IPS-15b (cell line): ENCODE measurements around the gene DENND1A.

Source experiments
- H3K27me3 ChIP-seq: one replicate; pipeline ENCODE4 v1.6.1; 2013; ENCODE audit warnings: low read length; ENCODE audit not compliant: control insufficient read depth, insufficient read depth
- H3K36me3 ChIP-seq: one replicate; pipeline ENCODE4 v1.6.1; 2013; ENCODE audit warnings: low read length; ENCODE audit not compliant: control insufficient read depth, insufficient read depth
- H3K4me1 ChIP-seq: one replicate; pipeline ENCODE4 v1.6.1; 2013; ENCODE audit warnings: mild to moderate bottlenecking, low read length; ENCODE audit not compliant: control insufficient read depth, insufficient read depth
- H3K4me3 ChIP-seq: one replicate; pipeline ENCODE4 v1.5.1; 2013; ENCODE audit warnings: low read depth, low read length
- H3K9ac ChIP-seq: one replicate; pipeline ENCODE4 v1.6.1; 2013; ENCODE audit warnings: low read depth, mild to moderate bottlenecking, low read length
- H3K9me3 ChIP-seq: one replicate; pipeline ENCODE4 v1.6.1; 2013; ENCODE audit warnings: mild to moderate bottlenecking, low read length; ENCODE audit not compliant: control insufficient read depth, insufficient read depth

Gene DENND1A

DNA sequence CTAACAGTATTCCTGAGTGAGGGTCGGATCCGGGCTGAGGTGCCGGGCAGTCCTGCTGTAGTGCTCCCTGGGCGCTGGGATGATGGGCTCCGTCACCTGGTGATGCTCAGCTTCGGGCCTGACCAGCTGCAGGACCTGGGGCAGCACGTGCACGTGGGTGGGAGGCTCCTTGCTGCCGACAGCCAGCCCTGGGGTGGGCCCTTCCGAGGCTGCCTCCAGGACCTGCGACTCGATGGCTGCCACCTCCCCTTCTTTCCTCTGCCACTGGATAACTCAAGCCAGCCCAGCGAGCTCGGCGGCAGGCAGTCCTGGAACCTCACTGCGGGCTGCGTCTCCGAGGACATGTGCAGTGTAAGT, 558.7 kb downstream of the DENND1A start:
- Histone ChIP-seq H3K4me1 (peaks cover 2% of the 10 kb centered on the region), H3K9me3 (no peaks in the 10 kb centered on the region), H3K36me3 (peaks cover 8% of the 10 kb centered on the region), H3K4me3 (no peak overlapping the region), H3K27me3 (no peaks in the 10 kb centered on the region), H3K9ac (no peak overlapping the region)

GRCh38 chr9:123370526-123371227, 559.2 kb downstream of the DENND1A start:
- Histone ChIP-seq H3K4me1 (no peaks in the 10 kb centered on the region), H3K27me3 (no peaks in the 10 kb centered on the region), H3K4me3 (no peak overlapping the region), H3K9me3 (no peaks in the 10 kb centered on the region), H3K36me3 (peaks cover 8% of the 10 kb centered on the region), H3K9ac (no peak overlapping the region)

DNA sequence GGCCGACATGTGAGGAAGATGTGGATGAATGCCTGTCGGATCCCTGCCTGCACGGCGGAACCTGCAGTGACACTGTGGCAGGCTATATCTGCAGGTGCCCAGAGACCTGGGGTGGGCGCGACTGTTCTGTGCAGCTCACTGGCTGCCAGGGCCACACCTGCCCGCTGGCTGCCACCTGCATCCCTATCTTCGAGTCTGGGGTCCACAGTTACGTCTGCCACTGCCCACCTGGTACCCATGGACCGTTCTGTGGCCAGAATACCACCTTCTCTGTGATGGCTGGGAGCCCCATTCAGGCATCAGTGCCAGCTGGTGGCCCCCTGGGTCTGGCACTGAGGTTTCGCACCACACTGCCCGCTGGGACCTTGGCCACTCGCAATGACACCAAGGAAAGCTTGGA, 559.8 kb downstream of the DENND1A start:
- Histone ChIP-seq H3K36me3 (peaks cover 8% of the 10 kb centered on the region), H3K9me3 (no peaks in the 10 kb centered on the region)

GRCh38 chr9:123369296-123369695, 560.6 kb downstream of the DENND1A start:
- Histone ChIP-seq H3K9ac (no peak overlapping the region), H3K9me3 (no peaks in the 10 kb centered on the region), H3K36me3 (peaks cover 8% of the 10 kb centered on the region), H3K4me3 (no peak overlapping the region), H3K4me1 (no peaks in the 10 kb centered on the region), H3K27me3 (no peaks in the 10 kb centered on the region)

More for the DNA sequence above, 559.8 kb downstream of the DENND1A start:
- H3K4me1 ChIP-seq, result no peaks in the 10 kb centered on the region
- H3K4me3 ChIP-seq, result no peak overlapping the region
- H3K9ac ChIP-seq, result no peak overlapping the region
- H3K27me3 ChIP-seq, result no peaks in the 10 kb centered on the region

GRCh38 chr9:123368536-123369153, 561.3 kb downstream of the DENND1A start:
- Histone ChIP-seq H3K36me3 (peaks cover 8% of the 10 kb centered on the region), H3K4me1 (no peaks in the 10 kb centered on the region), H3K27me3 (no peaks in the 10 kb centered on the region), H3K9ac (no peak overlapping the region), H3K4me3 (no peak overlapping the region), H3K9me3 (no peaks in the 10 kb centered on the region)

- Histone ChIP-seq H3K27me3 (no peaks in the 10 kb centered on the region), H3K36me3 (peaks cover 8% of the 10 kb centered on the region), H3K4me1 (no peaks in the 10 kb centered on the region), H3K4me3 (no peak overlapping the region), H3K9ac (no peak overlapping the region), H3K9me3 (no peaks in the 10 kb centered on the region)
These were observed 561.9 kb downstream of the DENND1A start for GRCh38 chr9:123368023-123368422.

DNA sequence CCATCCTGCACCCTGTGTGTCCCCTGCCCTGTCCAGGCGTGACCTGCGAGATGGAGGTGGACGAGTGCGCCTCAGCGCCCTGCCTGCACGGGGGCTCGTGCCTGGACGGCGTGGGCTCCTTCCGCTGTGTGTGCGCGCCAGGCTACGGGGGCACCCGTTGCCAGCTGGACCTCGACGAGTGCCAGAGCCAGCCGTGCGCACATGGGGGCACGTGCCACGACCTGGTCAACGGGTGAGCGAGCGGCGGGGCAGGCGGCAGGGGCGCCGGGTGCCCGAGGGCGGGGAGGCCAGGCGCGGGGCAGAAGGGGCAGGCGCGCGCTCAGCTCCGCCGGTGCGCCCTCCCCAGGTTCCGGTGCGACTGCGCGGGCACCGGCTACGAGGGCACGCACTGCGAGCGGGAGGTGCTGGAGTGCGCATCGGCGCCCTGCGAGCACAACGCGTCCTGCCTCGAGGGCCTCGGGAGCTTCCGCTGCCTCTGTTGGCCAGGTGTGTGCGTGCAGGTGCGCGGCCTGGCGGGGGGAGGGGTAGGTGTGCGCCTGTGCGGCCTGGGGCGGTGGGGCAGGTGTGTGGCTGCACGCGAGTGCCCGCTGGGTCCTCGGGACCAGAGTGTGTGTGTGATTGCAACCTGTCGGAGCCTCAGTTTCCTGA, 563.9 kb downstream of the DENND1A start:
- H3K4me3 ChIP-seq, result no peak overlapping the region
- no peak overlapping the region for H3K9ac ChIP-seq
- H3K27me3 ChIP-seq, result no peaks in the 10 kb centered on the region
- H3K36me3 ChIP-seq, result peaks cover 5% of the 10 kb centered on the region
- H3K9me3 ChIP-seq, result no peaks in the 10 kb centered on the region
- H3K4me1 ChIP-seq, result peaks cover 12% of the 10 kb centered on the region

DNA sequence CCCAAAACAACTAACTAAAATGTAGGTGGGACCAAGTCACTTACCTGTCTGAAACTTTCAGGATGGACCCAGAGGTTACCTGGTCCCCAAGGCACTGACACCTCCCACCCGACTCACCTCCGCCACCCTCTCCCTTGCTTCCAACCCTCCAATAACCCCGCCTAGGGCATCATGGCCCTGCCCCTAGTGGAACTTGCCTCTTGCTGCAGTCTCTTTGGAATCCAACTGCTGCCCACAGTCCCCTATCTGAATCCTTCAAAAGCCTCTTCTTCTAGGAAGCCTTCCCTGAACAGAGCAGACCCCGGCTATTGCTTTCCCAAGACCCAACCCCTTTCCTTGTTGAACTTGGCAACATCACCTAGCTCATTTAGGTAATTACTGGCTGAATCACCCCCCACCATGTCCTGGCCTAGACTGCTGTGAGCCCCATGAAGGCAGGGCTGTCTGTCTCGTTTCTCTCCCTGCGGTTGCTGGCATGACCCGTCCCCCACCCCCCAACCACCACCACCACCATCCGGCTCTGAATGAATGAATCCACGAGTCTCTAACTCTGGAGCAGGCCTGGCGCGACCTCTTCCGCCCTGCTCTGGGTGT, 564.5 kb downstream of the DENND1A start:
- H3K4me3 ChIP-seq, result no peak overlapping the region
- no peaks in the 10 kb centered on the region for H3K9me3 ChIP-seq
- peaks cover 2% of the 10 kb centered on the region for H3K36me3 ChIP-seq
- H3K27me3 ChIP-seq, result no peaks in the 10 kb centered on the region
- H3K4me1 ChIP-seq, result peaks cover 16% of the 10 kb centered on the region
- no peak overlapping the region for H3K9ac ChIP-seq

DNA sequence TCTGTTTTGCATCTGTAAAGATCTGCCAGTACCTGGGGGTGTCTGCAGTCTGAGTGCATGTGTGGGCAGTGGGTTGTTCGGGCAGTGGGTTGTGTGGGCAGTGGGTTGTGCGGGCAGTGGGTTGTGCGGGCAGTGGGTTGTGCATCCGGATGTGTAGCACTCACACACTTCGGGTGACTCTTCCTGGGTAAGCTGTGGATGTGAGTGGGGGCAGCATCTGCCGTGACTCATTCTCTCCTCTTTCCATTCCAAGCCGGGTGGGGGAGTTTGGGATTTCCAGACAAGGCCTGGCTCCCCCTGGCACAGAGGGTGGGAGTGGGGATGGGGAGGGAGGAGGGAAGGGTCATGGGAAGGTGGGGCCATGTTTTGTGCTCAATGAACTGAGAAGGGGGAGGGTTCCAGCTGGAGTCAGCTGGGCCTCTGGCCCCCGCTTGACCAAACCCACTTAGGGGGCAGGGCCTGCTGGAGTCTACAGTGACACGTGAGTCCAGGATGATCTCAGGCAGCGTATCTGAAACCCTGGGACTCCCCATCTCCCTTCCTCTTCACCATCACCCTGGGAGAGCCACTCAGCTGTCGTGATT, 565.6 kb downstream of the DENND1A start:
- H3K4me3 ChIP-seq, result no peak overlapping the region
- no peak overlapping the region for H3K9ac ChIP-seq
- no peaks in the 10 kb centered on the region for H3K9me3 ChIP-seq
- H3K36me3 ChIP-seq, result no peaks in the 10 kb centered on the region
- H3K27me3 ChIP-seq, result no peaks in the 10 kb centered on the region
- H3K4me1 ChIP-seq, result peaks cover 22% of the 10 kb centered on the region

DNA sequence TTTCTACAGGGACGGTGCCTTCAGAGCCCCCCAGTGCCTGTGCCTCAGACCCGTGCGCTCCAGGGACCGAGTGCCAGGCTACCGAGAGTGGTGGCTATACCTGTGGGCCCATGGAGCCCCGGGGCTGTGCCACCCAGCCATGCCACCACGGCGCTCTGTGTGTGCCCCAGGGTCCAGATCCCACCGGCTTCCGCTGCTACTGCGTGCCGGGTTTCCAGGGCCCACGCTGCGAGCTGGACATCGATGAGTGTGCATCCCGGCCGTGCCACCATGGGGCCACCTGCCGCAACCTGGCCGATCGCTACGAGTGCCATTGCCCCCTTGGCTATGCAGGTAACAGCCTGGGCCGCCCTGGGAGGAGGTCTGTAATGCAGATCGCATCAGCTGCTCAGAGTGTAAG, 567.1 kb downstream of the DENND1A start:
- peaks cover 34% of the 10 kb centered on the region for H3K4me1 ChIP-seq
- no peaks in the 10 kb centered on the region for H3K27me3 ChIP-seq
- no peaks in the 10 kb centered on the region for H3K36me3 ChIP-seq
- H3K9me3 ChIP-seq, result no peaks in the 10 kb centered on the region
- H3K9ac ChIP-seq, result no peak overlapping the region
- no peak overlapping the region for H3K4me3 ChIP-seq

- Histone ChIP-seq H3K9me3 (no peaks in the 10 kb centered on the region), H3K27me3 (no peaks in the 10 kb centered on the region), H3K9ac (no peak overlapping the region), H3K4me1 (peaks cover 41% of the 10 kb centered on the region), H3K4me3 (no peak overlapping the region), H3K36me3 (no peaks in the 10 kb centered on the region)
These were observed 568.0 kb downstream of the DENND1A start for GRCh38 chr9:123361731-123362510.
